HL-60 (cell line): ENCODE data around the gene KIF20B.

ENCODE experiments used
- DNase-seq, 2 experiments: peaks; one replicate each; pipeline ENCODE4 v3.0.0-alpha.2; 2010 to 2020; ENCODE audit warnings: low read depth in 1 of 2, low spot score in 1 of 2
- H3K27ac ChIP-seq: fragments of 250-450 bp; sonication (Bioruptor Pico); replicated peaks from 2 replicates; pipeline ENCODE4 v1.5.1; 2020; ENCODE audit warnings: mild to moderate bottlenecking, moderate library complexity
- H3K27me3 ChIP-seq: fragments of 250-450 bp; sonication (Bioruptor Pico); 2 replicates; pipeline ENCODE4 v1.5.1; 2021; ENCODE audit warnings: mild to moderate bottlenecking, moderate library complexity; ENCODE audit not compliant: insufficient read depth, poor library complexity, severe bottlenecking
- H3K4me3 ChIP-seq: replicated peaks from 2 replicates; pipeline ENCODE4 v1.5.1; 2011; ENCODE audit warnings: mild to moderate bottlenecking, control low read depth, low read length; ENCODE audit not compliant: insufficient read depth
- GABPA ChIP-seq: IDR thresholded peaks from 2 replicates; pipeline ENCODE4 v1.6.1; 2012; ENCODE audit warnings: low read depth
- POLR2AphosphoS5 ChIP-seq: IDR thresholded peaks from 2 replicates; pipeline ENCODE4 v1.6.1; 2012; ENCODE audit warnings: low read depth
- REST ChIP-seq: IDR thresholded peaks from 2 replicates; pipeline ENCODE4 v1.6.1; 2012; ENCODE audit warnings: low read depth; ENCODE audit not compliant: insufficient replicate concordance
- SPI1 ChIP-seq: IDR thresholded peaks from 2 replicates; pipeline ENCODE4 v1.6.1; 2012; ENCODE audit warnings: low read depth, mild to moderate bottlenecking, borderline replicate concordance
- TF ChIP-seq, protein P1 (sequence below): IDR thresholded peaks from one replicate; pipeline ENCODE4 v1.5.1; 2011; ENCODE audit warnings: low read length, control low read depth, inconsistent platforms; ENCODE audit not compliant: insufficient read depth

The KIF20B gene

GRCh38 chr10:89690027-89690426 is 11.4 kb upstream of the KIF20B start:
- DNase-seq, result no peak
- Histone ChIP-seq H3K4me3 (no peak overlapping the region), H3K27me3 (no peaks in the 10 kb centered on the region), H3K27ac (no peak overlapping the region)
- no peak for TF ChIP-seq REST
- TF ChIP-seq, protein P1, sequence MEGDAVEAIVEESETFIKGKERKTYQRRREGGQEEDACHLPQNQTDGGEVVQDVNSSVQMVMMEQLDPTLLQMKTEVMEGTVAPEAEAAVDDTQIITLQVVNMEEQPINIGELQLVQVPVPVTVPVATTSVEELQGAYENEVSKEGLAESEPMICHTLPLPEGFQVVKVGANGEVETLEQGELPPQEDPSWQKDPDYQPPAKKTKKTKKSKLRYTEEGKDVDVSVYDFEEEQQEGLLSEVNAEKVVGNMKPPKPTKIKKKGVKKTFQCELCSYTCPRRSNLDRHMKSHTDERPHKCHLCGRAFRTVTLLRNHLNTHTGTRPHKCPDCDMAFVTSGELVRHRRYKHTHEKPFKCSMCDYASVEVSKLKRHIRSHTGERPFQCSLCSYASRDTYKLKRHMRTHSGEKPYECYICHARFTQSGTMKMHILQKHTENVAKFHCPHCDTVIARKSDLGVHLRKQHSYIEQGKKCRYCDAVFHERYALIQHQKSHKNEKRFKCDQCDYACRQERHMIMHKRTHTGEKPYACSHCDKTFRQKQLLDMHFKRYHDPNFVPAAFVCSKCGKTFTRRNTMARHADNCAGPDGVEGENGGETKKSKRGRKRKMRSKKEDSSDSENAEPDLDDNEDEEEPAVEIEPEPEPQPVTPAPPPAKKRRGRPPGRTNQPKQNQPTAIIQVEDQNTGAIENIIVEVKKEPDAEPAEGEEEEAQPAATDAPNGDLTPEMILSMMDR, result no peak
- TF ChIP-seq SPI1, result no peak
- no peak for TF ChIP-seq POLR2AphosphoS5

GRCh38 chr10:89692416-89692815 is 9.0 kb upstream of the KIF20B start:
- no peak overlapping the region for H3K27ac ChIP-seq
- H3K27me3 ChIP-seq, result no peaks in the 10 kb centered on the region
- TF ChIP-seq, protein P1, result no peak
- TF ChIP-seq GABPA, result no peak
- no peak for TF ChIP-seq REST
- TF ChIP-seq SPI1, result no peak
- H3K4me3 ChIP-seq, result no peak overlapping the region
- no peak for DNase-seq

- no peak for DNase-seq
- Histone ChIP-seq H3K4me3 (no peak overlapping the region), H3K27me3 (no peaks in the 10 kb centered on the region), H3K27ac (no peak overlapping the region)
- TF ChIP-seq GABPA (no peak), POLR2AphosphoS5 (no peak), SPI1 (no peak), REST (no peak)
- TF ChIP-seq, protein P1, result no peak
Observed at GRCh38 chr10:89693176-89693575, 8.2 kb upstream of the KIF20B start.
